Middle frontal gyrus (tissue), 1 donor: ENCODE results near the gene ZNF516.

Experiments
- DNase-seq: peaks from one replicate; pipeline ENCODE4 v3.0.0-alpha.2; 2015; ENCODE audit warnings: low spot score; ENCODE audit errors: extremely low spot score

Gene ZNF516

GRCh38 chr18:76368271-76368670 is 126.8 kb downstream of the ZNF516 start:
- DNase-seq, result no peak

GRCh38 chr18:76367168-76368125 is 127.6 kb downstream of the ZNF516 start:
- DNase-seq, result no peak

- DNase-seq, result no peak
These were observed 129.5 kb downstream of the ZNF516 start for GRCh38 chr18:76365561-76365960.

GRCh38 chr18:76364282-76365259 is 130.5 kb downstream of the ZNF516 start:
- no peak for DNase-seq

DNA sequence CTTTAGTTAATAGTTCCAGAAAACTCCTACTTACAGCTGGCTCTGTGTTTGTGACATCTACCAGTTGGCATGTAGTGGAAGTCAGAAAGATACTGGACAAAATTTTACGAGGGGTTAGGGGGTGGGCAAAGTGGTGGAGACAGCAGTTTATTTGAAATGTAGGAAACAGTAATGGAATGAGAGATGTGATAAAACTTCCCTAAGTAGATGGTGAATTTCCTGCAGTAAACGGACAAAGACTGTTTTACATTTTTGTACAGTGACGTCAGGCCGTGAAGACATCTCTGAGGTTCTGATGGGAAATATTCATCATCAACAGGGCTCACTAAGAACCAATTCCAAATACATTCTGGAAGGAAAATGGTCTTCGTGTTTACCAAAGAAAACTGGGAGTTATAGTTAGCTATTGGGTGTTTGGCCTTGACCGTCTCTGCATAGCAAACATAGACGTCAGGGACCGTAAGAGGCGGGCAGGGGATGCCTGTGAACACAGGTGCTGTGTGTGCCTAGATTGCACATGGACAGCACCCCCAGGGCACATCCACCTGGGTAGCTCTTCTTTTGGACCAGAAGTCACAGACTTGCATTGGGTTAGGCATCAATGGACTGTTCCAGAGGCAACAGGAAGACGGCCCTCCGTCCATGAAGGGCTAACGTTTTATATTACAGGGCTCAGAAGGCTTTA is 131.5 kb downstream of the ZNF516 start:
- no peak for DNase-seq

- DNase-seq, result no peak
These were observed 132.4 kb downstream of the ZNF516 start for GRCh38 chr18:76362676-76363075.

- no peak for DNase-seq
These were observed 133.8 kb downstream of the ZNF516 start for GRCh38 chr18:76361219-76361618.

- no peak for DNase-seq
These were observed 135.1 kb downstream of the ZNF516 start for GRCh38 chr18:76359909-76360308.

DNA sequence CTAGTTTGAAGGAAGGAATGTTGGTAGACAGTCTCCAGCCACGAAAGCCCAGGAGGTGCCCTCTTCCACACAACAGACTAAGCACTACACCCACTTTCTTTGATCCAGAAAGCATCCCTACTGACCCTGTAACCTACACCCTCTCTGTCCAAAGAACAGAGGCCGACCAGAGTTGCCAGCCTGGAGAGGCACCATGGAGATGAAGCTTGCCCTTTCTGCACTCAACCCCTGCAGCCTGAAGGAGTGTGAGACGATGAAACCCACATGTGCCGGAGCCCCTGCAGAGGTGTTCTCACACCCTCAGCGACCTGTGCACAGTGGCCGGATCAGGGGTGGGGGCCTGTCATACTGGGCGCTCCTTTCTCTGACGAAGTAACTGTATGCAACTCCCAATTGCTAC is 136.3 kb downstream of the ZNF516 start:
- DNase-seq, result no peak

- no peak for DNase-seq
These were observed 137.3 kb downstream of the ZNF516 start for GRCh38 chr18:76357585-76358260.

DNA sequence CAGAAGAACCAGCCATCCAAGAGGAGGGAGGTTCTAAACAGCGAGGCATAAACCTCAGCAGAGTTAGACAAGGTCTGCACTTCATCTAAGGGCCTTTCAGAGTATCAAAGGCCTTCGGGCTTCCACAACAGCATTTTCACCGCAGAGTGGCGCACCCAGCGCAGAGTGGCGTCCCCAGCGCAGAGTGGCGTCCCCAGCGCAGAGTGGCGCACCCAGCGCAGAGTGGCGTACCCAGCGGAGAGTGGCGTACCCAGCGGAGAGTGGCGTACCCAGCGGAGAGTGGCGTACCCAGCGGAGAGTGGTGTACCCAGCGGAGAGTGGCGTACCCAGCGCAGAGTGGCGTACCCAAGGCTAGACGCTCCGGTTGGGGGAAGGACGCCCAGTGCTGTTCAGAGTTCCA is 137.9 kb downstream of the ZNF516 start:
- no peak for DNase-seq

DNA sequence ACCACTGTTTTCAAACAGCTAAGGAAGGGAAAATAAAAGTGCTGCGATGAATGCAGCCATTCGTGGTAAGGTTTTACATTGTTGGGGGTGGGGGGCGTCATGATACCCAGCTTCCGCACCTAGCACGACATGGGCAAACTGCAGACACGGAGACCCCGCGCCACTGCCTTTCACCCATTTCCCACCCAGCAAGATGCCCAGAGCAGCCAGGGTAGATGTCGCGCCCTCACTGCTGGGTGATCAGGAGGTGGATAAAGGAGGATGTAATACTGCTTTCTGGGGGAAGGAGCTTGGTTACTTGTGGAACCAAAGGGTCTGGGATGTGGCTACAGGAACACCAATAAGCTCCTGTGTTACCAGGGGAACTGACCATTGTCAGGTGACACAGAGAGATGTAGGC is 138.4 kb downstream of the ZNF516 start:
- no peak for DNase-seq

- no peak for DNase-seq
These were observed 140.7 kb downstream of the ZNF516 start for GRCh38 chr18:76354348-76354747.

- no peak for DNase-seq
These were observed 141.5 kb downstream of the ZNF516 start for GRCh38 chr18:76353500-76353899.

GRCh38 chr18:76353046-76353445 is 142.0 kb downstream of the ZNF516 start:
- no peak for DNase-seq

GRCh38 chr18:76351961-76352581 is 143.0 kb downstream of the ZNF516 start:
- DNase-seq, result no peak

- no peak for DNase-seq
These were observed 144.7 kb downstream of the ZNF516 start for GRCh38 chr18:76350134-76351025.

DNA sequence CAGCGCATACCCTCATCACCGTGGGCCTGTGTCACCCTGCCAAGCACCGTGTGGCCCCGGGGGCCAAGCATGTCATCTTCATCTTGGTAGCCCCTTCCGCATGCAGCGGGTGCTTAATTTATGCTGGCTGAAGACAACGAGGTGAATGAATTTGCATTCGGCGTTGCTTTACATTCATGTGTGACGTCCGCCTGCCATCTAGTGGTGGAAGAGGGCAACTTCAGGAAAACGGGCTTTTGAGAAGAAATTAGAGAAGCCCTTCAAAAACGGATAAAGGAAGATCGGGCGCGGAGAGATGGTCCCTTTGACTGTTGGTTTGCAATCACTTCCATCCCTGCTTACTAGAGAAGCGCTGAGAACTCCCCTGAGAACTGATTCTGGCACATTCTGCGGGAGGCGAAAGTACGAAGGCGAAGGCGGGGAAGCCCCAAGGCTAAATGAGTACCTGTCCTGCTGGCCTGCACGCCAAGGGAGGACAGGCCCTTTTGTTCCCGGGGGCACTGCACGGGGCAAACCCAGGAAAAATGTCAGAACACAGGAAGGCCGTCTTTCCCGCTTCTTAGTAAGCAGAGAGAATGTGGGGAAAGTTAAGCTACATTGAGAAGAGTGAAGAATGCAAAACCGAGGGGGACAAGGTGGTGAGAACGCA is 145.9 kb downstream of the ZNF516 start:
- peak; percentile 80 for DNase-seq
